HG02840 (cell line): ENCODE data around the gene RNF224.

Experiments
- ATAC-seq: cut with Tn5 transposase; IDR thresholded peaks from one replicate; pipeline ENCODE4 v1.9.1; 2021; ENCODE audit warnings: mild to moderate bottlenecking, moderate library complexity, moderate number of reproducible peaks; ENCODE audit not compliant: unreplicated experiment, low FRiP score

The RNF224 gene

DNA sequence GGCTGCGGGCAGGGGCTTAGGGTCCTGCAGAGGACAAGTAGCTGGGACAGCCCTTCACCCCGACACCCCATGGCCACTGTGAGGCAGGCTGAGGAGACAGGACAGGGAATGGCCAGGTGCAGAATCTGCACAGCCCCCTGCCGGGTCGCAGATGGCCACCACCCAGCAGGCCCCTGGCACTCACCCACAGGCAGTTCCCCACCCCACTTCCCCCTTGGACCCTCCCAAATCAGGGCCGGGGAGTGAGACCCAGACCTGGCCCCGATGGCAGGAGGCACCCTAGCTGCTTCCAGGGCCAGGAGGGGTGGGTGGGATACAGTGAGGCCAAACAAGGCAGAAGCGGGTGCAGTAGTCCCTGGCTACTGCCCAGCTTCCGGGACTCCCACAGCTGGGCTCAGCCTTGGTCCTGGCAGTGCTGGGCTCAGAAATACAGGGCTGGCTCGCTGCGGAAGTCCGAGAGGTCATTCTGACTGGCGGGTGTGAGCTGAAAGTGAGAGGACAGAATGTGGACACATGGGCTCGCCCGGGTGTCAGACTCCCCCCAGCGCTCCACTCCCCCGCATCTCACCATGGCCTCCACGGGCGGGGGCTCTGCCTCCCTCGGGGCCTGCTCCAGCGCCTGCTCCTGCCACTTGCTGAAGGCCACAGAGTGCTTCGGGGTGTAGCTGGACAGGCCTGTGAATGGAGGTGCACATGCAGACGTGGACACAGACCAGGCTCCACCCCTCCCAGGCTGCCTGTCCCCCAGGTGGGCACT, 35.4 kb upstream of the RNF224 start:
- no peak for ATAC-seq

DNA sequence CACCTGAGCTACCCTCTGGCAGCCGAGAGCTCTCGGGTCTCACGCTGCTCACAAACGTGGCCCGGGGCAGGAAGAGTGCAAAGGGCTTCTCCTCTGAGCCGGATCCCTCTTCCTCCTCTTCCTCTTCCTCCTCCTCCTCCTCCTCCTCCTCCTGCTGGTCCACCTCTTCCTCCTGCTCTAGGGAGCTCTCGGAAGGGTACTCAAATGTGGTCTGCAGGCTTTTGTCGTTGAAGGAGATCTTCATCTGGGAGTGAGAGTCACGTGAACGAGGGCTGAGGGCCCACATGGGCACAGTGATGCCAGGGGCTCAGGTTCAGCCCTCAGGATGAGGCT, 34.9 kb upstream of the RNF224 start:
- no peak for ATAC-seq

DNA sequence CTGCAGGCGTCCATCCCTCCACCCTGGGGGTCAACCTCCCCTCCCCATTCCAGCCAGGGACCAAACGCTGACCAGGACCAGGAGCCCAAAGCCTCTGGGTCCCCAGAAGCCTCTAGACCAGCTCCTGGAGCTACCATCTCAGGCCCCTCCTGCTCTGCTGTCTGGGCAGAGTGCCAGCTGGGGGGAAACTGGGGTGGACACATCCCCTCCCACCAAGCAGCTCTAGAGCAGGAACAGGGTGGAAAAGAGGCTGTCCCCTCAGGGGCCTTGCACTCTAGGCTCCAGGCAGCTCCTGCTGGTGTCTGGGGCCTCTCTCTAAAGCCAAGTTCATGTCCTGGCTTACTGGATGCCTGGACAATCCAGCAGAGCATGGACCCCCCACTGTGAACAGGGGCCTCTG, 34.4 kb upstream of the RNF224 start:
- ATAC-seq = no peak

DNA sequence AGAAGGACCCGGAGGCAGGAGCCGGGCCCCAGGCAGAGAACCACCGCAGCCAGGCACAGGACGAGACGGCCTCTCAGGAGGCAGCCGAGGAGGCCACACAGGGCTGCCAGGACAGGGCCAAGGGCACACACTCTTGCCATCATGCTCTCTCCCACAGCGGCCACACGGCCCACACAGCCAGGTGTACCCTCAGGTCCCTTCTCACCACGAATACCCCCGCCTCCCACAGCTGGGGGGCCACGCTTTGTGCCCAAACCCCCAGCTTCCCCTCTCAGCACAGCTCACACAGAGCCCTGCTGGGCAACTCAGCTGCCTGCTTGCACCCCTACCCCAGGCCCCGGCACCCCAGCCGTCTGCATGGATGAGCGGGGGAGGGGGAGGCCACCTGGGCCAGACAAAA, 33.5 kb upstream of the RNF224 start:
- no peak for ATAC-seq

DNA sequence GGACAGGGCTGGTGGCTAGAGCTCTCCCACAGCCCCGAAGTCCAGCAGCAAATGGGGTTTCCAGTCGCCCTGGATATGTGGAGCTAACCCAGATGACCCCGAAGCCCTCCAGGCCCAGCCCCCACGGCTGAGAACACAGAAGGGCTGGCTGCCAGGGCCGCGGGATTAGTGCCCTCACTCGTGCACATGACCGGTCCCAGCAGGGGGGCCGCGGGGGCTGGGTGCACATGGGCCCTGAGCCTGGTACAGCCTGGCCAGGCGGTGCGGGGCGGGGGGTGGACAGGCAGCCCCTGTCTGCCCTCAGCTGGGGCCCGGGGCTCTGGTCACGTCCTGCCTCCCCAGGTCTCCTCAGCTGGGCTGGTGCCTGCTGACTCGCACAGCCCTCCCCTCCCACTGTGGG, 32.9 kb upstream of the RNF224 start:
- no peak for ATAC-seq

DNA sequence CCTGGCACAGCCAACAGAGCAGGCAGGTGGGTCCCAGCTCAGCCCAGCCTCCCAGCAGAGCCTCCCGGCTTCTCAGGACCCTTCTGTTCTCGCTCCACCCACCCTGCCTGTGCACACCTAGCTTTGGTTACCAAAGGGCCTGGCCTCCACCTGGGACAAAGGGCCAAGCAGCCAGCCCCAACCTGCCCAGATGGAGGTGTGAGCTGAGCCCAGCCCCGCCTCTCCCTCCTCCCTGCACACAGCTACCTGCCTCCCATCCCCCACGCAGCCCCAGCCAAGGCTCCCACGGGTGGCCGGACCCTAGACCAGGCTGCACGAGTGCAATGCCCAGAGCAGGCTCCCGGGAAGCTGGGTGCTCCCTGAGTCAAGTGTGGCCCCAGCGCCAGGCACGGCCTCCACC, 32.4 kb upstream of the RNF224 start:
- ATAC-seq = no peak

DNA sequence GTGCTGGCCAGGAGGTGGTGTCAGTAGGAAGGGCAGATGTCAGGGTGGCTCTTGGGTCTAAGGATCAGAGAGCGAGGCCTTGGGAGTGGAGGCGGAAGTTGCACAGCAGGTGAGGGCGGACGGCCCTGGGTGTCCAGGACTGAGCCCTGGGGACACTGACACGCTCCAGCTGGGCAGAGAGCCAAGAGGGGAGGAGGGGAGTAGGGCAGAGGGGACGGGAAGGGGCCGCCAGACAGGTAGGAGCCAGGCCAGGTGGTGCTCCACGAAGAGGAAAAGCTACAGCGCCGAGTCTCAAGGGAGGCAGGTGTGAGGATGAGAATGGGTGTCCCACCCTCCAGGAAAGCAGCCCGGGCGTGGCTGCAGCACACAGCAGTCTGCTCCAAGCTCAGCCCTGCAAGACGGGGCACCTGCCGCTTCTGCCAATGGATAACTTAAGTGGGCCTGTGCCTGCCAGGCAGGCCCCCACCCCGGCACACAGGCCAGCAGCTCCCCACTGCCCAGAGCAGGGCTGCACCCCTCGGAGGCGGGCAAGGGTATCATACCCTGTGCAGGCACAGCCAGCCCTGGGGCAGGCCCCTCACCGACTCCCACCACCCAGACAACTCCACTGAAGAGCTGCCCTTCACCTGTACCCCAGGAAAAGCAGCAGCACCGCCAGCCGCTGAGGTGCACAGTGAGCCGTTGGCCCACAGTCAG, 31.6 kb upstream of the RNF224 start:
- no peak for ATAC-seq

DNA sequence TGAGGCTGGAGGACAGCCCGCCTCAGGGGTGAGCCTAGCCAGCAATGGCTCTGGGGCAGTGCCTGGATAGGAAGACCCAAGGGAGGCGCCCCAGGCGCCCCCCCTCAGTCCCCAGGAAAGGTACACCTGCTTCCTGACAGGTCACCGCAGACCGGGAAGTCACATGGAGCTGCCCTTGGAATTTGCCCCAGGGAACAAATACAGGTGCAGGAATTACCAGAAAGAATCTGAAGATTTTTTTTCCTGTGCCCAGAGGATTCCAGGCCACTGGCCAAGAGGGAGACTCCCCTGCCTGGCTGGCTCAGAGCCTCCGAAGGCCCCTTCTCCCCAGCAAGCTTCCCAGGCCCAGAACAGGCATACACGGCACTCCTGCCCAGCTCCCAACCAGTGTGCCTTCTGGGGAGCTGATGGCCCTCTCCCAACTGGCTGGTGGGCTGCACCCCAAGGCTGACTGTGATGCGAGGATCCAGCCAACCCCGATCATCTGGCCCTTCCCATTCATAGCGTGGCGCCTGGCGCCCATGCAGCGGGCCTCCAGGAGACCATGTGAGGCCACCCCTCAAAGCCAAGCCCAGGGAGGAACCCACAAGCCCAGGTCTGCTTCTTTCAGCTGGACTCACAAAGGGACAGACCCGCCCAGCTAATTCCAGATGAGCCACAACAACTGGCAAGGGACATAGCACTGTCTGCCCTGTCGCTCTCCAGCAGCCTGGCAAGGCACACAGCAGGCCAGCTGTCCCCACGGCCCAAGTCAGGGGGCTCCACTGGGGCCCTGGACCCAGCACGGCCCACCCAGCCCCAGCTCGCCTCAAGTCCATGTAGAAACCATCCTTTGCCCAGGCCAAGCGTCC, 29.0 kb upstream of the RNF224 start:
- no peak for ATAC-seq

DNA sequence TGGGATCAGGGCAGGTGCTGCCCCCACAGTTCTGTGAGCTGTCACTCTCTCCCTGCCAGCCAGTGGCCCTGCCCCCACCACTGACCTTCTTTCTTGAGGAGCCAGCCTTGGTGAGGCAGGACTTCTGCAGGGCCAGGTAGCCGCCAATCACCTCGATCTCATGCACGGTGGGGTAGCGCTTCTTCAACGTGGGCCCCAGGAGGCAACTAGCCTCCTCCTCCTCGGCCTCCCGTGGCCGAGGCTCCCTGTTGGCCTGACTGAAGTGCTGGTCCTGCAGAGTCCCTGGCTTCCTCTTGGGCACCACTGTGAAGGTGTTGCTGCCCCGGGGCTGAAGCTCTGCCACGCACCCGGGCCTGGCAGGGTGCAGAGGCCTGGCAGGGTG, 28.4 kb upstream of the RNF224 start:
- no peak for ATAC-seq

DNA sequence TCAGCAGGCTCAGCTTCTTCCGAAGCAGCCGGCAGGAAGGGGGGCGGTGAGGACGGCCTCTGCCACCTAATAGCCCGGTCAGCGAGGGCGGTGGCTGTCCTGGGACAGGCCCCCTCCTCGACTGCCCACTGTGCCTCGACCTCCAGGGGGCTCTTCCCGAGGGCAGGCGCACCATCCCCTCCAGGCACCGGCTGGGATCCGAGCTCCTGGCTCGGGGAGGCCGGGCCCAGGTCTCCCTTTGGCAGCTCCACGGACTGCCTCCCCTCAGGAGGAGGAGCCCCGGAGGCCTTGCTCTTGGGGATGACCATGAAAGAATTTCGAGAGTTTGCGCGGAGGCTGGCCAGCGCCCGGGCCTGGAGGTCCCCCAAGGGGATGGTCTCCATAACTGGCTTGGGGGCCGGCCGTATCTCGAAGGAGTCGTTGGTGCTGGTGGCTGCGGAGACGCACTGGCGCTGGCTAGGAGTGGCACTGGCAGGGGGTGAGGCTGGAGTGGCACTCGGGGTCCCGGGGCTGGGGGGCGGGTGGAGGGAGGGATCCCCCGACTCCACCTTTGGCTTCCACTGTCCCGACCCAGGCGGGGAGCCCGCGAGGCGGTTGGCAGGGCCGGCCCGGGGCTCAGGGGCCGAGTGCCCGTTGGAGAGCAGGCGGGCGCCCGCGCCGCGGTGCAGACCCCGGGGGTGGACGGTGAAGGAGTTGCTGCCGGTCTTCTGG, 27.7 kb upstream of the RNF224 start:
- no peak for ATAC-seq

DNA sequence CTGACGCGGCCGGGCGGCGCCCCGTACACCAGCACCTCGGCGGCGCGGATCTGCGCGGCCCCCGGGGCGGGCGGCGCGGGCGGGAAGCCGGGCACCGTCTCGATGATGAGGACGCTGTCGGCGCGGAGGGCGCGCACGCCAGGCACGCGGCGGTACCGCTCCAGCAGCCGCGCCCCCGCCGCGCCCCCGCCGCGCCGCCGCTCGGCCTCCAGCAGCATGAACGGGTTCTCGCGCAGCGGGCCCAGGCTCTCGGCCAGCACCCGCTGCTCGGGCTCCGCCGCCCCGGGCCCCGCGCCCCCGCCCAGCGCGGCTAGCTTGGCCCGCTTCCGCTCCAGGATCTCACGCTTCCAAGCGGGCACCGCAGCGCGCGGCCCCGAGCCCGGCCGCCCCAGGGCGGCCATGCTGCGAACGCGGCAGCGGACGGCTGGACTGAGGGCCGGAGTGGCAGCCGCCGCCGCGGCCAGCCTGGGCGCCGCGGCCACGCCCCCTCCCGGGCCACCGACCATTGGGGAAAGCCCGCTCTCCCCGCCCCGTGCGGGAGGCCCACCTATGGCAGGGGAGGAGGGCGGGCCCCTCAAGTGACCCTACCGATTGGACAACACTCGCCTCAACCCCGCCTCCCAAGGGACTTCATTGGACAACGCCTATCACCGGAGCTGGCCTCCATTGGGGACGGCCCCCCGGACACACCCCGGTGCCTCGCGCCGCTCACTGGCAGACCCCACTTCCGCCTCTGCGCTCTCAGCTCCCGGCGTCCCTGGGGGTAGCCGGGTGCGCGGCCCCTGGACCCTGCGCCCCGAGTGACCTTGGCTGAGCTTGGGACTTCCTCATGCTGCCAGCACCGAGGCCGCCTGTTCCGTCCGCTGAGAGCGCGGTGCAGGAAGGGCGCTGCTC, 26.7 kb upstream of the RNF224 start, which contains the start of gene TPRN:
Gene TPRN, minus strand, starts transcription at position 431 of the 894 bp plus-strand sequence. Its CDS starts 30 bp downstream, at position 401.
- ATAC-seq = peak; percentile 87

DNA sequence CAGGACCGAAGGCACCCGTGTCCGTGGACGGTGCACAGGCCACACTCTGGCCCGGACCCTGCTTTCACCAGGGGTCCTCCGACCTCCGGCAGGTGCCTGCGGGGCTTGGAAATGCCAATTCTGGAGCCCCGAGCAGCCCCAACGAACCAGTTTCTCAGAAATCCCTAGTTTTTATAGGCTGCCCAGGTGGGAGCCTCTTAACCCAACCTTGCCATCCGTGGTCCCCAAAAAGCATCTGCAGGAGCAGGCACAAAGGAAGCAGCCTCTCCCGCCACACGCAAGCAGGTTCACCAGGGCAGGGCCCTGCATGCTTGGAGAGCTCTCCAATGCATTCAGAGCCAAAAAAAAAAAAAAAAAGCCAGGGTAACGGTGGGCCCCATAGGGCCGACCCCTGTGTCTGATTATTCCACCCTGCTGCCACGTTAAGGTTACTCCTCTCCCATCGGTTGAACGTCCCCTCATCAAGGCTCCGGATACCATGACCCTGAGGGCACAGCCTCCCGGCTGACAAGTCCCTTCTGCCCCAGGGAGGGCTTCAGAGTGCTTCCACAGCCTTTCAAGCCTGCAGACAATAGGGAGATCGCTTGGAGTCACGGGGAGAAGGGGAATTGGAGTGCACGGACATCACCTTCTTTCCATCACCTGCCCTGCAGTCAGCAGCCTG, 26.0 kb upstream of the RNF224 start:
- no peak for ATAC-seq

DNA sequence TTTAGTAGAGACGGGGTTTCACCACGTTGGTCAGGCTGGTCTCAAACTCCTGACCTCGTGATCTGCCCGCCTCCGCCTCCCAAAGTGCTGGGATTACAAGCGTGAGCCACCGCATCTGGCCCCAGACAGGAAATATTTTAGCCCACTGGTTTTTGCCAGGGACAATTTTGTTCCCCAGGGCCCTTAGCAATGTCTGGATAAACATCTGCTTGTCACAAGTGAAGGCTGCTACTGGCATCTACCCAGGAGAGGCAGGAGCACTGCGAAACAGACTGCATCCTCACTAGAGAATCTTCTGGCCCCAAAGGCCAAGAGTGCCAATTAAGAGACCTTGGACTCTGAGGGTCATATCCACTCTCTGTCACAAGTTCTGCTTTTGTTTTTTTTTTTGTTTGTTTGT, 24.3 kb upstream of the RNF224 start:
- ATAC-seq = no peak

DNA sequence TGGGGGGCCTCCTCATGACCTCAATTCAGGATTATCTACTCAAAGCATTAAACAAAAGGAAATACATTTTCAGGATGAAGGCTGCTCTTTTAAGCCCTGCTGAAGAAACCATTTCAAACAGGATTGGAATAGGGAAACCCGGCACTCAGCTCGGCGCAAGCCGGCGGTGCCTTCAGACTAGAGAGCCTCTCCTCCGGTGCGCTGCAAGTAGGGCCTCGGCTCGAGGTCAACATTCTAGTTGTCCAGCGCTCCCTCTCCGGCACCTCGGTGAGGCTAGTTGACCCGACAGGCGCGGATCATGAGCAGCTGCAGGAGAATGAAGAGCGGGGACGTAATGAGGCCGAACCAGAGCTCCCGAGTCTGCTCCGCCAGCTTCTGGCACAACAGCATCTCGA, 22.6 kb upstream of the RNF224 start:
- no peak for ATAC-seq

DNA sequence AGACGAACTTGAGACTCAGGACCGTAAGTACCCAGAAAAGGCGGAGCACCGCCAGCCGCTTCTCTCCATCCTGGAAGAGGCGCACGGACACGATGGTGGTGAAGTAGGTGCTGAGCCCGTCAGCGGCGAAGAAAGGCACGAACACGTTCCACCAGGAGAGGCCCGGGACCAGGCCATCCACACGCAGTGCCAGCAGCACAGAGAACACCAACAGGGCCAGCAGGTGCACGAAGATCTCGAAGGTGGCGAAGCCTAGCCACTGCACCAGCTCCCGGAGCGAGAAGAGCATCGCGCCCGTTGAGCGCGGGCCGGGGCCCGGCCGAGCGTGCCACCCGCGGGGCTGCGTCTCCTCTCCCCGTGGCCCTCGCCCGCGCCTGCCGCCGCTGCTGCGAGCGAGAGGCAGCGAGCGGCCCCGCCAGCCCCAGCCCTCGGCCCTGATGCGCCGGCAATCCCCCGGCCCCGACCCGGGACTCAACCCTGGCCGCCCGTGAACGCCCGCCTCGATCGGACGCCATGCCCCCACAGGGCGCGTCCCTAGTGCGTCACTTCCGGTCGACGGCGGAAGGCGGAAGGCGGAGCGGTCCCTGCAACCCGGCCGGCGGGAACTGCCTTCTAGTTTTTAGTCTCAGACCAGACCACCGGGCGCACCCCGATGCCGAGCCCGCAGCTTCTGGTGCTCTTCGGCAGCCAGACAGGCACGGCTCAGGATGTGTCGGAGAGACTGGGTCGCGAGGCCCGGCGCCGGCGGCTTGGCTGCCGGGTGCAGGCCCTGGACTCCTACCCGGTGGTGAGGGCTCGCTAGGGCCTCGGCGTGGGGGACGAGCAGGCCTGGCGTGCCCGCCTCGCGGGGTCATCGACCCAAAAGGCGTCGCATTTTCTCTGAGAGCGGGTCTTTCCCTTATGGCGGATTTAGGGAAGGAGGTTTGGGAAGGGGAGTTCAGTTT, 21.9 kb upstream of the RNF224 start, which contains the start of the genes NDOR1 and TMEM203:
Gene NDOR1, plus strand, starts transcription at position 575 of the 944 bp plus-strand sequence. Its CDS starts 78 bp downstream, at position 653.
Gene TMEM203, minus strand, starts transcription at position 523 of the 944 bp plus-strand sequence. Its CDS starts 234 bp downstream, at position 289.
- ATAC-seq = peak; percentile 35

DNA sequence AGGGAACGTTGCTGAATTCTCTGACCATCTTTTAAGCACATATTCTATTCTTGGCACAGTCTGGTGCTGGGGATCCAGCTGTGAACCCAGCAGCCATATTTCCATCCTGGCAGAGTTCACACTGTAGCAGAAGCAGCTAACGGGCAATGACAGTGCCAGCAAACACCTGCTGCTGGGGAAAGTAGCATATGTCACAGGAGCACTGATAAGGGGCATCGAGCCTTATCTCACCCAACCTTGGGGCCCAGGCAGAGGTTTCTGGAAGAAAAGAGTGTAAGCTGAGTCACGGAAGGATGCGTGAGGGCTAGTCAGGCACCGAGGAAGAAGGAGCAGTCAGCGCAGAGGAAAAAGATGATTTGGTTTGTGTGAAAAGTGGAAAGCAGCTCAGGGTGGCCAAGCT, 20.7 kb upstream of the RNF224 start:
- no peak for ATAC-seq

DNA sequence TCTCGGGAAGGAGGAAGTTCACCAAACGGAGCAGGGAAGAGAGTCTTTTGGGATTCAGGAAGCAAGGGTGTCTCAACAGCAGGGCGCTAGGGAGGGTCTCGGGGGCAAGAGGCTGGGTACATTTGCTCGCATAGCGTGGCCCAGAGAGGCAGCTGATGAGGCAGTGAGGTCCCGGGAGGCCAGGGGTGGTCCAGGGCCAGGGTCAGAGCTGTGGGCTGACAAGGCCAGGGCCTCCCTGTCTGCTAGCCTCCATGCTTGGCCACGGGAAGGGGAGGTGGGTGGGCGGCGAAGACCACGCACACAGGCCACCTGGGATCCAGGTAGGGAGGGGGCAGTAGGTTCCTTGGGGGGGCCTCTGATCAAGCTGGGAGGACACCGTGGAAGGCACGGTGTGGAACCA, 15.8 kb upstream of the RNF224 start:
- ATAC-seq = no peak

DNA sequence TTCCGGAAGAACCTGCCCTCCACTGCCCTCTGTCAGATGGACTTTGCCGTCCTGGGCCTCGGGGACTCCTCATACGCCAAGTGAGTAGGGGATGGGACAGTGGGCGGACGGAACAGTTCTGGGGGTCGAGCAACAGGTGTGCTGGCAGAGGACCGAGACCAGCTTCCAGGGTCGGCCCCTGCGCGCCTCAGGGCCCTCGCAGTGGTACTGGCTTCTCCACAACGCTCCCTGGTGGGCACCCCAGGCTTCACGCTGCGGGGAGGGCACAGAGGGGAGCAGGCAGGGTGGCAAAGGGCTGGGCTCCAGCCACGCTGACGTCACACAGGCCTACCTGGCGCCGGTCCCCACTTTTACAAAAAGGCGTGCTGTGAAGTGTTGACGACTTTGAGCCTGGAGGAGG, 14.8 kb upstream of the RNF224 start:
- no peak for ATAC-seq
